LNCAP (cell line): ENCODE results near the gene CHURC1.

ENCODE experiments used
- CTCF ChIP-seq: fragments of 450-650 bp; IDR thresholded peaks from 2 replicates; pipeline ENCODE4 v1.5.1; 2017; ENCODE audit warnings: mild to moderate bottlenecking

The CHURC1 gene

GRCh38 chr14:64942531-64943111 lies 28.4 kb downstream of the CHURC1 start, which contains the start of gene GPX2:
Gene GPX2, minus strand, starts transcription at chr14:64942745. Its CDS starts 19 bp downstream, at chr14:64942726.
- TF ChIP-seq CTCF = no peak

- no peak for TF ChIP-seq CTCF
These were observed 29.3 kb downstream of the CHURC1 start for GRCh38 chr14:64943556-64943955.

- TF ChIP-seq CTCF = no peak
These were observed 29.8 kb downstream of the CHURC1 start for GRCh38 chr14:64944041-64944440.

GRCh38 chr14:64944861-64945260 lies 30.6 kb downstream of the CHURC1 start:
- TF ChIP-seq CTCF = no peak

GRCh38 chr14:64945431-64946178 lies 31.4 kb downstream of the CHURC1 start:
- TF ChIP-seq CTCF = no peak

- TF ChIP-seq CTCF = no peak
These were observed 32.2 kb downstream of the CHURC1 start for GRCh38 chr14:64946310-64947045.

GRCh38 chr14:64947710-64948611 lies 33.7 kb downstream of the CHURC1 start:
- TF ChIP-seq CTCF = no peak
